A549 (cell line): ENCODE measurements around the gene RPTOR. TPM values are rescaled to one million over a fixed set of nuclear protein-coding genes. Genes with fewer than 3 reads are reported as not detected.
A peak's percentile ranks its signal among the peaks of the same experiment; 100 is the strongest.

Source experiments
- ATAC-seq, 2 experiments: fragments of 200-7000 bp in 1 of 2; fragments of >200 bp in 1 of 2; cut with Nextera tagmentation in 1 of 2; cut with Tn5 transposase in 1 of 2; 3 replicates each; pipeline versions ENCODE4 v1.8.0 to v1.9.1; 2018 to 2020; ENCODE audit warnings: mild to moderate bottlenecking in 1 of 2, moderate library complexity in 1 of 2
- CTCF ChIA-PET: fragments of 300-600 bp; sonication (Branson Sonifier 250); formaldehyde crosslinking; extraction: SDS; loops from one replicate; lab custom pipeline; 2021; ENCODE audit warnings: antibody characterized with exemption, inconsistent platforms; lab: Yijun Ruan, JAX
- POLR2A ChIA-PET: fragments of 350-600 bp; formaldehyde crosslinking; extraction: SDS; loops from one replicate; lab custom pipeline; 2021; ENCODE audit warnings: antibody characterized with exemption, inconsistent platforms; lab: Yijun Ruan, JAX
- DNase-seq, 2 experiments: peaks; one replicate each; pipeline versions ENCODE4 v3.0.0 to v3.0.0-alpha.2; 2011 to 2016; ENCODE audit warnings: low read depth in 1 of 2, low spot score in 1 of 2
- FAIRE-seq: peaks from 2 replicates; lab custom pipeline; 2011; peaks lifted over from hg19 to GRCh38; lab: Jason Lieb, UNC
- H3K27ac ChIP-seq, 2 experiments: fragments of >200 bp; sonication (Bioruptor Twin); formaldehyde crosslinking; 3 replicates each; pipeline ENCODE4 v1.5.1; 2016 to 2017
- H3K4me1 ChIP-seq: fragments of >200 bp; sonication (Bioruptor Twin); formaldehyde crosslinking; 3 replicates; pipeline ENCODE4 v1.6.1; 2016
- H3K4me2 ChIP-seq: fragments of >200 bp; sonication (Bioruptor Twin); formaldehyde crosslinking; 3 replicates; pipeline ENCODE4 v1.6.1; 2016
- H3K4me3 ChIP-seq: fragments of >200 bp; sonication (Bioruptor Twin); formaldehyde crosslinking; 3 replicates; pipeline ENCODE4 v1.5.1; 2016
- H3K9me3 ChIP-seq: fragments of >200 bp; sonication (Bioruptor Twin); formaldehyde crosslinking; 3 replicates; pipeline ENCODE4 v1.6.1; 2016
- BHLHE40 ChIP-seq: IDR thresholded peaks from 2 replicates; pipeline ENCODE4 v1.6.1; 2012; ENCODE audit warnings: low read depth, low read length, inconsistent platforms
- CBX2 ChIP-seq: fragments of 200-600 bp; sonication (generic); IDR thresholded peaks from 2 replicates; pipeline ENCODE4 v1.6.1; 2016; ENCODE audit warnings: low read depth, mild to moderate bottlenecking, borderline replicate concordance
- CEBPB ChIP-seq, 2 experiments: fragments of >200 bp in 1 of 2; sonication (Bioruptor Twin) in 1 of 2; formaldehyde crosslinking in 1 of 2; IDR thresholded peaks; 2 replicates each; pipeline ENCODE4 v1.6.1; 2012 to 2016
- CHD2 ChIP-seq: fragments of 150-350 bp; IDR thresholded peaks from 2 replicates; pipeline ENCODE4 v1.6.1; 2014; ENCODE audit warnings: low read length; ENCODE audit not compliant: partially characterized antibody
- CTCF ChIP-seq: fragments of >200 bp; sonication (Bioruptor Twin); formaldehyde crosslinking; IDR thresholded peaks from 3 replicates; pipeline ENCODE4 v1.5.1; 2016
- E2F6 ChIP-seq: IDR thresholded peaks from 2 replicates; pipeline ENCODE4 v1.6.1; 2012; ENCODE audit warnings: low read depth, borderline replicate concordance
- EHMT2 ChIP-seq: fragments of 200-600 bp; sonication (generic); IDR thresholded peaks from 2 replicates; pipeline ENCODE4 v1.6.1; 2016; ENCODE audit warnings: antibody characterized with exemption, low read depth, mild to moderate bottlenecking, moderate library complexity
- ELK1 ChIP-seq: fragments of 150-350 bp; IDR thresholded peaks from 2 replicates; pipeline ENCODE4 v1.6.1; 2014; ENCODE audit warnings: low read depth, mild to moderate bottlenecking, low read length
- ESRRA ChIP-seq: fragments of 150-350 bp; IDR thresholded peaks from 2 replicates; pipeline ENCODE4 v1.6.1; 2014; ENCODE audit warnings: mild to moderate bottlenecking, low read length, borderline replicate concordance
- FOSB ChIP-seq: fragments of 250-450 bp; sonication (Bioruptor Pico); IDR thresholded peaks from 2 replicates; pipeline ENCODE4 v1.5.0; 2020; ENCODE audit warnings: mild to moderate bottlenecking, moderate library complexity
- FOSL2 ChIP-seq, 2 experiments: fragments of 450-650 bp in 1 of 2; fragments of >200 bp in 1 of 2; sonication (Bioruptor Twin) in 1 of 2; formaldehyde crosslinking; IDR thresholded peaks; 2 replicates each; pipeline versions ENCODE4 v1.5.0 to v1.6.1; 2016 to 2020; ENCODE audit warnings: mild to moderate bottlenecking in 1 of 2, moderate library complexity in 1 of 2
- FOXS1 ChIP-seq: fragments of 250-450 bp; sonication (Bioruptor Pico); IDR thresholded peaks from 2 replicates; pipeline ENCODE4 v1.5.0; 2020; ENCODE audit warnings: mild to moderate bottlenecking, moderate library complexity
- HEYL ChIP-seq: fragments of 250-450 bp; sonication (Bioruptor Pico); IDR thresholded peaks from 2 replicates; pipeline ENCODE4 v1.8.0; 2021; ENCODE audit warnings: mild to moderate bottlenecking, moderate library complexity
- HOXA7 ChIP-seq: fragments of 250-450 bp; sonication (Bioruptor Pico); IDR thresholded peaks from 2 replicates; pipeline ENCODE4 v1.5.0; 2020; ENCODE audit warnings: mild to moderate bottlenecking, moderate library complexity
- HOXB5 ChIP-seq: fragments of 250-450 bp; sonication (Bioruptor Pico); IDR thresholded peaks from 2 replicates; pipeline ENCODE4 v1.5.0; 2020; ENCODE audit warnings: mild to moderate bottlenecking, moderate library complexity
- JUN ChIP-seq, 2 experiments: fragments of >200 bp; sonication (Bioruptor Twin); formaldehyde crosslinking; IDR thresholded peaks; 2 replicates in 1 of 2; 3 replicates in 1 of 2; pipeline ENCODE4 v1.6.1; 2016 to 2017
- MAFK ChIP-seq: fragments of 450-650 bp; IDR thresholded peaks from 2 replicates; pipeline ENCODE4 v1.6.1; 2014; ENCODE audit not compliant: partially characterized antibody
- MAX ChIP-seq: IDR thresholded peaks from 2 replicates; pipeline ENCODE4 v1.6.1; 2012
- MAZ ChIP-seq: fragments of 150-350 bp; IDR thresholded peaks from 2 replicates; pipeline ENCODE4 v1.6.1; 2014; ENCODE audit warnings: antibody characterized with exemption, low read depth, low read length, borderline replicate concordance
- NFE2L2 ChIP-seq: fragments of 150-350 bp; conservative IDR thresholded peaks from 2 replicates; pipeline ENCODE4 v1.6.1; 2014; ENCODE audit warnings: low read length
- NR3C1 ChIP-seq: fragments of >200 bp; sonication (Bioruptor Twin); formaldehyde crosslinking; IDR thresholded peaks from 3 replicates; pipeline ENCODE4 v1.6.1; 2017
- PBX3 ChIP-seq: IDR thresholded peaks from 2 replicates; pipeline ENCODE4 v1.6.1; 2012
- PHF8 ChIP-seq: fragments of 200-600 bp; sonication (generic); IDR thresholded peaks from 2 replicates; pipeline ENCODE4 v1.6.1; 2016; ENCODE audit warnings: low read depth, mild to moderate bottlenecking, antibody characterized with exemption, moderate library complexity, borderline replicate concordance
- POLR2A ChIP-seq: IDR thresholded peaks from 2 replicates; pipeline ENCODE4 v1.6.1; 2012; ENCODE audit warnings: mild to moderate bottlenecking, low read length
- POLR2AphosphoS2 ChIP-seq: conservative IDR thresholded peaks from 2 replicates; pipeline ENCODE4 v1.6.1; 2012; ENCODE audit warnings: low read length, improper control_type of control experiment, inconsistent platforms
- RAD21 ChIP-seq, 2 experiments: fragments of >200 bp in 1 of 2; sonication (Bioruptor Twin) in 1 of 2; formaldehyde crosslinking in 1 of 2; IDR thresholded peaks in 1 of 2; conservative IDR thresholded peaks in 1 of 2; 2 replicates in 1 of 2; 3 replicates in 1 of 2; pipeline ENCODE4 v1.6.1; 2012 to 2018; ENCODE audit warnings: inconsistent platforms in 1 of 2
- RARB ChIP-seq: fragments of 250-450 bp; sonication (Bioruptor Pico); IDR thresholded peaks from 2 replicates; pipeline ENCODE4 v1.8.0; 2021; ENCODE audit warnings: mild to moderate bottlenecking, moderate library complexity
- RCOR1 ChIP-seq: fragments of 150-350 bp; IDR thresholded peaks from 2 replicates; pipeline ENCODE4 v1.6.1; 2014; ENCODE audit warnings: antibody characterized with exemption, low read length, low read depth
- RNF2 ChIP-seq: fragments of 200-600 bp; sonication (generic); IDR thresholded peaks from 2 replicates; pipeline ENCODE4 v1.6.1; 2016; ENCODE audit warnings: low read depth, mild to moderate bottlenecking, antibody characterized with exemption, moderate library complexity, borderline replicate concordance
- SMC3 ChIP-seq: fragments of >200 bp; sonication (Bioruptor Twin); formaldehyde crosslinking; IDR thresholded peaks from 3 replicates; pipeline ENCODE4 v1.6.1; 2018; ENCODE audit warnings: inconsistent platforms
- ZC3H11A ChIP-seq: fragments of 450-650 bp; IDR thresholded peaks from 2 replicates; pipeline ENCODE4 v1.6.1; 2014; ENCODE audit warnings: antibody characterized with exemption, mild to moderate bottlenecking
- ZNF302 ChIP-seq: fragments of 250-450 bp; sonication (Bioruptor Pico); IDR thresholded peaks from 2 replicates; pipeline ENCODE4 v1.9.0; 2021; ENCODE audit warnings: inconsistent platforms, mild to moderate bottlenecking, moderate library complexity
- WGBS: methylation state at CpG from one replicate; pipeline ENCODE4 v1.1.6; 2017; ENCODE audit errors: missing lambda C conversion rate; 5-methylcytosine and 5-hydroxymethylcytosine counted together
- polyA plus RNA-seq, 4 experiments: library from polyadenylated mRNA; depleted of rRNA in 3 of 4; stranded (reverse); fragments of >200 nt; fragmentation: RNase III in 1 of 4; extraction: RNeasy Plus Mini Kit Qiagen cat#74134 plus additional on column Dnase treatment in 1 of 4; gene quantifications; 2 replicates in 3 of 4; 3 replicates in 1 of 4; pipeline ENCODE4 v1.2.3, GENCODE V29; 2011 to 2017

RPTOR gene
- polyA plus RNA-seq, 2 of the 4 experiments (the other 2 are of a cell fraction) = 10.8 to 27.1 TPM

GRCh38 chr17:80866050-80866793, 321.6 kb downstream of the RPTOR start:
- ATAC-seq (peak; percentile 82 to 91; a peak in 5 of 6 replicates), DNase-seq (peak; percentile 62 to 84), FAIRE-seq (peak; percentile 91)
- no peak overlapping the region for H3K27ac ChIP-seq
- POLR2A ChIA-PET = no interaction called here
- no peaks in the 10 kb centered on the region for H3K9me3 ChIP-seq
- H3K4me3 ChIP-seq = no peak overlapping the region
- WGBS = 21% methylated on average over 8 of the region's 8 CpGs
- no peaks in the 10 kb centered on the region for H3K4me1 ChIP-seq
- CTCF ChIA-PET = interaction anchor here (0.6 to 2.5 kb wide), 20 partner anchors 9 to 447 kb away, joined by 3 to 12 read pairs (median 3); no protein-coding TSS in a partner anchor
- H3K4me2 ChIP-seq = no peak overlapping the region
- TF ChIP-seq CEBPB (IDR thresholded peaks at IDR 0.05) (no peak), HOXA7 (no peak), FOSB (CRISPR knock-in tag) (no peak), MAX (no peak), POLR2A (no peak), HEYL (CRISPR knock-in tag) (no peak), EHMT2 (no peak), NR3C1 (no peak), CTCF (peak; percentile 71), ELK1 (no peak), ZC3H11A (0 out of 2 replicates have a peak, but pooled peaks have one; percentile 0), FOSL2 (IDR thresholded peaks at IDR 0.05) (no peak), FOSL2 (CRISPR knock-in tag; IDR thresholded peaks at IDR 0.05) (no peak), FOXS1 (no peak), RARB (CRISPR knock-in tag) (no peak), POLR2AphosphoS2 (no peak), RAD21 (conservative IDR thresholded peaks at IDR 0.05 in 1 of 2, IDR thresholded peaks at IDR 0.05 in 1 of 2) (peak; percentile 62 to 74), SMC3 (peak; percentile 64)

- ATAC-seq (no peak), FAIRE-seq (peak; percentile 67)
- CTCF ChIA-PET = interaction anchor here (0.8 to 2.7 kb wide), 5 partner anchors 13 to 44 kb away, joined by 3 to 8 read pairs (median 3); no protein-coding TSS in a partner anchor
Observed at GRCh38 chr17:80868022-80868609, 323.5 kb downstream of the RPTOR start.

More at GRCh38 chr17:80868022-80868609, 323.5 kb downstream of the RPTOR start:
- Histone ChIP-seq H3K4me1 (peaks cover 3% of the 10 kb centered on the region; the same call in 2 of the 3 replicates), H3K4me2 (no peak overlapping the region), H3K27ac (no peak overlapping the region), H3K4me3 (no peak overlapping the region), H3K9me3 (no peaks in the 10 kb centered on the region)
- POLR2A ChIA-PET = no interaction called here
- WGBS = 77% methylated on average over 5 of the region's 5 CpGs
- no peak for DNase-seq
- TF ChIP-seq ESRRA (no peak), NFE2L2 (no peak), HOXB5 (CRISPR knock-in tag) (no peak), ZNF302 (CRISPR knock-in tag) (no peak), MAFK (no peak), RCOR1 (no peak), HOXA7 (no peak), MAZ (no peak), CHD2 (no peak), RNF2 (no peak), PHF8 (no peak), E2F6 (no peak), CBX2 (no peak), PBX3 (no peak), FOXS1 (no peak), BHLHE40 (no peak), JUN (IDR thresholded peaks at IDR 0.05) (no peak)
